Uterus (tissue), 2 donors: ENCODE measurements around the gene OPRM1.

Source experiments
- POLR2A ChIP-seq, 2 donors: fragments of 450-650 bp; IDR thresholded peaks; one replicate each; pipeline ENCODE4 v1.6.1; 2016; ENCODE audit warnings: antibody characterized with exemption in 2 of 2, mild to moderate bottlenecking in 1 of 2, moderate library complexity in 1 of 2
- TF ChIP-seq, protein P1 (sequence below), 4 experiments: fragments of 200-600 bp in 2 of 4; fragments of 450-650 bp in 2 of 4; sonication (generic) in 2 of 4; IDR thresholded peaks; one replicate each; pipeline ENCODE4 v1.5.1; 2016 to 2019; ENCODE audit warnings: antibody characterized with exemption in 4 of 4, mild to moderate bottlenecking in 2 of 4, moderate library complexity in 1 of 4

DNA sequence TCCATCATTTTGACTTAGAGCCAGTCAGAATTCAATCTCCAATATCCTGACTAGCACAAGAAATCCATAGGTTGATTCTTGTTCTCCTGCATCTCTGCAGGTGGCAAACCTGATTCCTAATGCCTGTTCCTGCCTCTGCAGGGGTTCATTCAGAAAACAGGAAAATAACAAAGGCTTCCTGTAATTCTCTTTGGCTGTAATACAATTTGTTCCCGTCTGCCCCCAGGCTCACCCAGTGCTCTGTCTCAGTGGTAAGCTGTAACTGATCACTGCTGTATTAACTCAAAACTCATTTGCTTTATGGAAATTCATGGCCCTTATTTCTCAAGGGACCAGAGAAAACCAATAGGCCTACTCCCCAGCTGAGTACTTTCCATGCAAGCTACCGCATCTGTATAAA, 88.6 kb downstream of the OPRM1 start:
- TF ChIP-seq, protein P1, sequence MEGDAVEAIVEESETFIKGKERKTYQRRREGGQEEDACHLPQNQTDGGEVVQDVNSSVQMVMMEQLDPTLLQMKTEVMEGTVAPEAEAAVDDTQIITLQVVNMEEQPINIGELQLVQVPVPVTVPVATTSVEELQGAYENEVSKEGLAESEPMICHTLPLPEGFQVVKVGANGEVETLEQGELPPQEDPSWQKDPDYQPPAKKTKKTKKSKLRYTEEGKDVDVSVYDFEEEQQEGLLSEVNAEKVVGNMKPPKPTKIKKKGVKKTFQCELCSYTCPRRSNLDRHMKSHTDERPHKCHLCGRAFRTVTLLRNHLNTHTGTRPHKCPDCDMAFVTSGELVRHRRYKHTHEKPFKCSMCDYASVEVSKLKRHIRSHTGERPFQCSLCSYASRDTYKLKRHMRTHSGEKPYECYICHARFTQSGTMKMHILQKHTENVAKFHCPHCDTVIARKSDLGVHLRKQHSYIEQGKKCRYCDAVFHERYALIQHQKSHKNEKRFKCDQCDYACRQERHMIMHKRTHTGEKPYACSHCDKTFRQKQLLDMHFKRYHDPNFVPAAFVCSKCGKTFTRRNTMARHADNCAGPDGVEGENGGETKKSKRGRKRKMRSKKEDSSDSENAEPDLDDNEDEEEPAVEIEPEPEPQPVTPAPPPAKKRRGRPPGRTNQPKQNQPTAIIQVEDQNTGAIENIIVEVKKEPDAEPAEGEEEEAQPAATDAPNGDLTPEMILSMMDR (IDR thresholded peaks at IDR 0.05): no peak
- TF ChIP-seq POLR2A (IDR thresholded peaks at IDR 0.05): no peak
